Measurements from ENCODE around the gene CCDC54.

CCDC54 gene

DNA sequence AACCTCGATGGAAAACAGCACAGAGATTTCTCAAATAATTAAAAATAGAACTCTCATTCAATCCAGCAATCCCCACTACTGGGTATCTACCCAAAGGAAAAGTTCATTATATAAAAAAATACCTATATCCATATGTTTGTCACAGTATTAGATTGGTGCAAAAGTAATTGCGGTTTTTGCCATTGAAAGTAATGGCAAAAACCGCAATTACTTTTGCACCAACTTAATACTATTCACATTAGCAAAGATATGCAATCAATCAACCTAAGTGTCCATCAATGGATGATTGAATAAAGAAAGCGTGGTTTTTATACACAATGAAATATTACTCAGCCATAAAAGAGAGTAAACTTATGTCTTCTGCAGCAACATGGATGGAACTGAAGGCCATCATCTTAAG lies 12.2 kb upstream of the CCDC54 start:
- H3K4me3 ChIP-seq (ENCODE audit: low read depth, low read length, poor library complexity, severe bottlenecking), result no peak overlapping the region
- H4K20me1 ChIP-seq (ENCODE audit: insufficient read depth, low read length), result no peaks in the 10 kb centered on the region
- TF ChIP-seq, protein P1, sequence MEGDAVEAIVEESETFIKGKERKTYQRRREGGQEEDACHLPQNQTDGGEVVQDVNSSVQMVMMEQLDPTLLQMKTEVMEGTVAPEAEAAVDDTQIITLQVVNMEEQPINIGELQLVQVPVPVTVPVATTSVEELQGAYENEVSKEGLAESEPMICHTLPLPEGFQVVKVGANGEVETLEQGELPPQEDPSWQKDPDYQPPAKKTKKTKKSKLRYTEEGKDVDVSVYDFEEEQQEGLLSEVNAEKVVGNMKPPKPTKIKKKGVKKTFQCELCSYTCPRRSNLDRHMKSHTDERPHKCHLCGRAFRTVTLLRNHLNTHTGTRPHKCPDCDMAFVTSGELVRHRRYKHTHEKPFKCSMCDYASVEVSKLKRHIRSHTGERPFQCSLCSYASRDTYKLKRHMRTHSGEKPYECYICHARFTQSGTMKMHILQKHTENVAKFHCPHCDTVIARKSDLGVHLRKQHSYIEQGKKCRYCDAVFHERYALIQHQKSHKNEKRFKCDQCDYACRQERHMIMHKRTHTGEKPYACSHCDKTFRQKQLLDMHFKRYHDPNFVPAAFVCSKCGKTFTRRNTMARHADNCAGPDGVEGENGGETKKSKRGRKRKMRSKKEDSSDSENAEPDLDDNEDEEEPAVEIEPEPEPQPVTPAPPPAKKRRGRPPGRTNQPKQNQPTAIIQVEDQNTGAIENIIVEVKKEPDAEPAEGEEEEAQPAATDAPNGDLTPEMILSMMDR (IDR thresholded peaks at IDR 0.05; ENCODE audit: low read length), result no peak
- no peaks in the 10 kb centered on the region for H3K9me2 ChIP-seq (ENCODE audit: low read depth, low read length)
- no peaks in the 10 kb centered on the region for H3K9me3 ChIP-seq (ENCODE audit: low read length)
- no peaks in the 10 kb centered on the region for H3K27me3 ChIP-seq (ENCODE audit: insufficient read depth, low read length)
- peaks cover 4% of the 10 kb centered on the region for H3K4me1 ChIP-seq (ENCODE audit: insufficient read depth, low read length, severe bottlenecking)
- no peaks in the 10 kb centered on the region for H3K79me2 ChIP-seq (ENCODE audit: insufficient read depth, low read length)
- H3K9ac ChIP-seq (ENCODE audit: low read length), result no peak overlapping the region
- no peak overlapping the region for H3K4me2 ChIP-seq (ENCODE audit: low read length)
- no peaks in the 10 kb centered on the region; the same call in 1 of the 2 replicates for H3F3A ChIP-seq (ENCODE audit: insufficient read depth, low read length)
- no peak overlapping the region for H3K27ac ChIP-seq (ENCODE audit: low read depth, low read length, poor library complexity, severe bottlenecking)
- no peak overlapping the region for H2AFZ ChIP-seq (ENCODE audit: low read length)
- no peaks in the 10 kb centered on the region for H3K36me3 ChIP-seq (ENCODE audit: insufficient read depth, low read length)

DNA sequence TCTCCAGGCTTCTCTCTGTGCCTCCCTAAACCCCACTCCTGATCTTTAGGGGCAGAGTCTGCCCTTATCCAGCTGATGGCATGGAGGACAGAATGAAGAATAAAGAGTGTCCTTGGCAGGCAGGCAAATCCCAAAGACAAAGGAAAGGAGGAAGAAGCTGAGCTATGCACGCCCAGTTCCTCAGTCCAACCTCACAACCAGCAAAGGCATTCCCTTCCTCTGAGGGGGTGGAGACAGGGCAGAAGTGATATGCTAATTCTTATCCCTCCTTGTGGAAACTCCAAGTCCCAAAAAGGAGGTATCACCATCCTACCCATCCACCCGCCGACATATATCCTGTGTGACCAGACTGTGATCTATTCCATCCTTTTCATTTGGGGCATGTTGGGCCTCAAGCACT lies 10.5 kb upstream of the CCDC54 start:
- no peak overlapping the region for H3K4me3 ChIP-seq (ENCODE audit: low read depth, low read length, poor library complexity, severe bottlenecking)
- H3K27ac ChIP-seq (ENCODE audit: low read depth, low read length, poor library complexity, severe bottlenecking), result no peak overlapping the region
- H3K9me3 ChIP-seq (ENCODE audit: low read length), result no peaks in the 10 kb centered on the region
- no peaks in the 10 kb centered on the region for H3K36me3 ChIP-seq (ENCODE audit: insufficient read depth, low read length)
- H4K20me1 ChIP-seq (ENCODE audit: insufficient read depth, low read length), result no peaks in the 10 kb centered on the region
- no peak for TF ChIP-seq EZH2 (IDR thresholded peaks at IDR 0.05; ENCODE audit: borderline replicate concordance, low read length)
- TF ChIP-seq, protein P1 (IDR thresholded peaks at IDR 0.05; ENCODE audit: low read length), result no peak
- H3K4me2 ChIP-seq (ENCODE audit: low read length), result no peak overlapping the region
- no peaks in the 10 kb centered on the region; the same call in 1 of the 2 replicates for H3F3A ChIP-seq (ENCODE audit: insufficient read depth, low read length)
- no peaks in the 10 kb centered on the region for H3K79me2 ChIP-seq (ENCODE audit: insufficient read depth, low read length)
- H2AFZ ChIP-seq (ENCODE audit: low read length), result no peak overlapping the region
- no peaks in the 10 kb centered on the region for H3K27me3 ChIP-seq (ENCODE audit: insufficient read depth, low read length)
- H3K9ac ChIP-seq (ENCODE audit: low read length), result no peak overlapping the region
- H3K4me1 ChIP-seq (ENCODE audit: insufficient read depth, low read length, severe bottlenecking), result peaks cover 4% of the 10 kb centered on the region
- H3K9me2 ChIP-seq (ENCODE audit: low read depth, low read length), result no peaks in the 10 kb centered on the region

GRCh38 chr3:107367353-107367752 lies 9.9 kb upstream of the CCDC54 start:
- no peaks in the 10 kb centered on the region; the same call in 1 of the 2 replicates for H3F3A ChIP-seq (ENCODE audit: insufficient read depth, low read length)
- TF ChIP-seq, protein P1 (IDR thresholded peaks at IDR 0.05; ENCODE audit: low read length), result no peak
- TF ChIP-seq EZH2 (IDR thresholded peaks at IDR 0.05; ENCODE audit: borderline replicate concordance, low read length), result no peak
- H3K9ac ChIP-seq (ENCODE audit: low read length), result no peak overlapping the region
- no peak overlapping the region for H2AFZ ChIP-seq (ENCODE audit: low read length)
- H3K27ac ChIP-seq (ENCODE audit: low read depth, low read length, poor library complexity, severe bottlenecking), result no peak overlapping the region
- H3K36me3 ChIP-seq (ENCODE audit: insufficient read depth, low read length), result no peaks in the 10 kb centered on the region
- peaks cover 4% of the 10 kb centered on the region for H3K4me1 ChIP-seq (ENCODE audit: insufficient read depth, low read length, severe bottlenecking)
- H3K79me2 ChIP-seq (ENCODE audit: insufficient read depth, low read length), result no peaks in the 10 kb centered on the region
- H3K4me3 ChIP-seq (ENCODE audit: low read depth, low read length, poor library complexity, severe bottlenecking), result no peak overlapping the region
- no peaks in the 10 kb centered on the region for H3K9me3 ChIP-seq (ENCODE audit: low read length)
- H3K27me3 ChIP-seq (ENCODE audit: insufficient read depth, low read length), result no peaks in the 10 kb centered on the region
- H3K4me2 ChIP-seq (ENCODE audit: low read length), result no peak overlapping the region
- H3K9me2 ChIP-seq (ENCODE audit: low read depth, low read length), result no peaks in the 10 kb centered on the region
- H4K20me1 ChIP-seq (ENCODE audit: insufficient read depth, low read length), result no peaks in the 10 kb centered on the region

All from OCI-LY1 (cell line).